ENCODE data around the gene CHRNE. TPM values are rescaled to one million over a fixed set of nuclear protein-coding genes. Genes with fewer than 3 reads are reported as not detected.

Gene CHRNE
- total RNA-seq, 3 donors from 2014 or later: 0.24 to 1.3 TPM; not detected in 1

GRCh38 chr17:4897198-4897687 lies 5.7 kb downstream of the CHRNE start:
- DNase-seq (peak in 2 of 3 donors; percentile 16 to 39), ATAC-seq (no peak)
- intact Hi-C loops (cut with DNase I, micrococcal nuclease): loop anchor here in 1 of 2 donors (10.0 kb wide), 1 partner anchor 172 kb away; no protein-coding TSS in a partner anchor
- H3K4me3 ChIP-seq: no peak overlapping the region
- peaks cover 3% of the 10 kb centered on the region for H3K36me3 ChIP-seq (ENCODE audit: low read depth)
- TF ChIP-seq, protein P1, sequence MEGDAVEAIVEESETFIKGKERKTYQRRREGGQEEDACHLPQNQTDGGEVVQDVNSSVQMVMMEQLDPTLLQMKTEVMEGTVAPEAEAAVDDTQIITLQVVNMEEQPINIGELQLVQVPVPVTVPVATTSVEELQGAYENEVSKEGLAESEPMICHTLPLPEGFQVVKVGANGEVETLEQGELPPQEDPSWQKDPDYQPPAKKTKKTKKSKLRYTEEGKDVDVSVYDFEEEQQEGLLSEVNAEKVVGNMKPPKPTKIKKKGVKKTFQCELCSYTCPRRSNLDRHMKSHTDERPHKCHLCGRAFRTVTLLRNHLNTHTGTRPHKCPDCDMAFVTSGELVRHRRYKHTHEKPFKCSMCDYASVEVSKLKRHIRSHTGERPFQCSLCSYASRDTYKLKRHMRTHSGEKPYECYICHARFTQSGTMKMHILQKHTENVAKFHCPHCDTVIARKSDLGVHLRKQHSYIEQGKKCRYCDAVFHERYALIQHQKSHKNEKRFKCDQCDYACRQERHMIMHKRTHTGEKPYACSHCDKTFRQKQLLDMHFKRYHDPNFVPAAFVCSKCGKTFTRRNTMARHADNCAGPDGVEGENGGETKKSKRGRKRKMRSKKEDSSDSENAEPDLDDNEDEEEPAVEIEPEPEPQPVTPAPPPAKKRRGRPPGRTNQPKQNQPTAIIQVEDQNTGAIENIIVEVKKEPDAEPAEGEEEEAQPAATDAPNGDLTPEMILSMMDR (IDR thresholded peaks at IDR 0.05): no peak
- H3K4me1 ChIP-seq (ENCODE audit: low read depth): peaks cover 25% of the 10 kb centered on the region
- H3K9me3 ChIP-seq: no peaks in the 10 kb centered on the region

- ATAC-seq (no peak), DNase-seq (peak in 2 of 3 donors; percentile 22 to 38)
- peaks cover 3% of the 10 kb centered on the region for H3K36me3 ChIP-seq (ENCODE audit: low read depth)
- peaks cover 21% of the 10 kb centered on the region for H3K4me1 ChIP-seq (ENCODE audit: low read depth)
- intact Hi-C loops (cut with DNase I, micrococcal nuclease): loop anchor here in 1 of 2 donors (10.0 kb wide), 1 partner anchor 172 kb away; no protein-coding TSS in a partner anchor
- no peaks in the 10 kb centered on the region for H3K9me3 ChIP-seq
- H3K4me3 ChIP-seq: no peak overlapping the region
- TF ChIP-seq, protein P1 (IDR thresholded peaks at IDR 0.05): no peak
These were observed 6.3 kb downstream of the CHRNE start for GRCh38 chr17:4896332-4897197.

DNA sequence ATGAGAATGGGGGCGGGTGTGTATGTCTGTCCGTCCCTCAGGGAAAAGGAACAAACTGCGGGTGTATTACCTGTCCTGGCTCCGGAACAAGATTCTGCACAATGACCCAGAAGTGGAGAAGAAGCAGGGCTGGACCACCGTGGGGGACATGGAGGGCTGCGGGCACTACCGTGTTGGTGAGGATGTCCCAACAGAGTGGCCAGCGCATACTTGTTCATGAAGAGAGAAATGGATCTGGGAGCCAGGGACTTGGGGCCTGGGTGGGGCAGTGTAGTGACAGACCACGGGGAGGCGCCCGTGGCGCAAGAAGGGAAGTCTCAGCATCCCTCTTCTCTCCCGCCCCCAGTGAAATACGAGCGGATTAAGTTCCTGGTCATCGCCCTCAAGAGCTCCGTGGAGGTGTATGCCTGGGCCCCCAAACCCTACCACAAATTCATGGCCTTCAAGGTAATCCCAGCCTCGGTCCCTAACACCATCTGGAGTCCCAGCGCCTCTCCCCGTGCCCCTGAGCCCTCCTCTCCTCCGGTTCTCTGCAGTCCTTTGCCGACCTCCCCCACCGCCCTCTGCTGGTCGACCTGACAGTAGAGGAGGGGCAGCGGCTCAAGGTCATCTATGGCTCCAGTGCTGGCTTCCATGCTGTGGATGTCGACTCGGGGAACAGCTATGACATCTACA lies 7.1 kb downstream of the CHRNE start:
- DNase-seq (peak in 2 of 3 donors; percentile 21 to 45), ATAC-seq (no peak)
- Histone ChIP-seq H3K4me3 (no peak overlapping the region), H3K4me1 (ENCODE audit: low read depth) (peaks cover 17% of the 10 kb centered on the region), H3K9me3 (no peaks in the 10 kb centered on the region), H3K36me3 (ENCODE audit: low read depth) (peaks cover 3% of the 10 kb centered on the region)
- intact Hi-C loops (cut with DNase I, micrococcal nuclease): loop anchor here in 1 of 2 donors (10.0 kb wide), 1 partner anchor 171 kb away; no protein-coding TSS in a partner anchor
- TF ChIP-seq, protein P1 (IDR thresholded peaks at IDR 0.05): no peak

DNA sequence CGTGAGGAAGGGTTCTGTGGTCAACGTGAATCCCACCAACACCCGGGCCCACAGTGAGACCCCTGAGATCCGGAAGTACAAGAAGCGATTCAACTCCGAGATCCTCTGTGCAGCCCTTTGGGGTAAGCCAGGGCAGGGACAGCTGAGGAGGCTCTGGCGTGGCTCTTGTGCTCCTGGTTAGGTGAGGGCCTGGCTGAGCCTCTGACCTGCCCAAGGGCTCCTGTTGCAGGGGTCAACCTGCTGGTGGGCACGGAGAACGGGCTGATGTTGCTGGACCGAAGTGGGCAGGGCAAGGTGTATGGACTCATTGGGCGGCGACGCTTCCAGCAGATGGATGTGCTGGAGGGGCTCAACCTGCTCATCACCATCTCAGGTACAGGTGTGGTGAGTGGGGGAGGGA lies 7.8 kb downstream of the CHRNE start:
- no peak overlapping the region for H3K4me3 ChIP-seq
- H3K36me3 ChIP-seq (ENCODE audit: low read depth): peaks cover 3% of the 10 kb centered on the region
- H3K4me1 ChIP-seq (ENCODE audit: low read depth): peaks cover 11% of the 10 kb centered on the region
- TF ChIP-seq, protein P1 (IDR thresholded peaks at IDR 0.05): no peak
- no peaks in the 10 kb centered on the region for H3K9me3 ChIP-seq
- intact Hi-C loops (cut with DNase I, micrococcal nuclease): loop anchor here in 1 of 2 donors (10.0 kb wide), 1 partner anchor 170 kb away; no protein-coding TSS in a partner anchor
- peak in 1 of 3 donors; percentile 53 for DNase-seq
- ATAC-seq: no peak

GRCh38 chr17:4893721-4894560 lies 9.0 kb downstream of the CHRNE start:
- intact Hi-C loops (cut with DNase I, micrococcal nuclease): loop anchor here in 1 of 2 donors (10.0 kb wide), 1 partner anchor 169 kb away; no protein-coding TSS in a partner anchor
- H3K36me3 ChIP-seq (ENCODE audit: low read depth): peaks cover 3% of the 10 kb centered on the region
- TF ChIP-seq, protein P1 (IDR thresholded peaks at IDR 0.05): no peak
- no peaks in the 10 kb centered on the region for H3K4me1 ChIP-seq (ENCODE audit: low read depth)
- no peak for ATAC-seq
- H3K9me3 ChIP-seq: no peaks in the 10 kb centered on the region
- peak in 1 of 3 donors; percentile 45 for DNase-seq
- no peak overlapping the region for H3K4me3 ChIP-seq

Data from mucosa of descending colon (tissue), 3 donors.